Activated CD4-positive, alpha-beta T cell treated with anti-CD3 and anti-CD28 coated beads, Interleukin-2, amount 50 U/mL, for 1 hour (primary cell): ENCODE measurements around the gene CMC2.

Experiments
- DNase-seq: peaks from one replicate; pipeline ENCODE4 v3.0.0-alpha.2; 2020

The CMC2 gene

GRCh38 chr16:80923356-80923755 lies 83.3 kb downstream of the CMC2 start:
- DNase-seq: no peak
